Adipose tissue (tissue), 3 donors: ENCODE results near the gene CCT4. TPM values are rescaled to one million over a fixed set of nuclear protein-coding genes. Genes with fewer than 3 reads are reported as not detected.
A peak's percentile ranks its signal among the peaks of the same experiment; 100 is the strongest.
"Not testable (repeated sequence)": the region's sequence is repeated elsewhere in the genome, so short reads cannot be mapped to it uniquely, and the experiment has no call there.

Source experiments
- H3K27ac ChIP-seq: one replicate; pipeline ENCODE4 v1.5.1; 2013; ENCODE audit warnings: low read depth, low read length
- WGBS, 3 donors: extraction: QIAGEN DNeasy Blood & Tissue Kit; methylation state at CpG; one replicate each; pipeline ENCODE4 v1.1.7; 2013; 5-methylcytosine and 5-hydroxymethylcytosine counted together
- polyA plus RNA-seq, 3 donors: library from polyadenylated mRNA; stranded (reverse); fragments of 200-250 nt; gene quantifications; one replicate each; pipeline ENCODE4 v1.2.3, GENCODE V29; 2013
- donor health status: healthy with polysubstance abuse.
- donor health status: Bipolar disorder and iron deficiency.
- donor health status: healthy.

The CCT4 gene, protein sequence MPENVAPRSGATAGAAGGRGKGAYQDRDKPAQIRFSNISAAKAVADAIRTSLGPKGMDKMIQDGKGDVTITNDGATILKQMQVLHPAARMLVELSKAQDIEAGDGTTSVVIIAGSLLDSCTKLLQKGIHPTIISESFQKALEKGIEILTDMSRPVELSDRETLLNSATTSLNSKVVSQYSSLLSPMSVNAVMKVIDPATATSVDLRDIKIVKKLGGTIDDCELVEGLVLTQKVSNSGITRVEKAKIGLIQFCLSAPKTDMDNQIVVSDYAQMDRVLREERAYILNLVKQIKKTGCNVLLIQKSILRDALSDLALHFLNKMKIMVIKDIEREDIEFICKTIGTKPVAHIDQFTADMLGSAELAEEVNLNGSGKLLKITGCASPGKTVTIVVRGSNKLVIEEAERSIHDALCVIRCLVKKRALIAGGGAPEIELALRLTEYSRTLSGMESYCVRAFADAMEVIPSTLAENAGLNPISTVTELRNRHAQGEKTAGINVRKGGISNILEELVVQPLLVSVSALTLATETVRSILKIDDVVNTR
- 10 to 100 TPM; 66.6 to 86.2 (median 78.4) TPM for polyA plus RNA-seq

DNA sequence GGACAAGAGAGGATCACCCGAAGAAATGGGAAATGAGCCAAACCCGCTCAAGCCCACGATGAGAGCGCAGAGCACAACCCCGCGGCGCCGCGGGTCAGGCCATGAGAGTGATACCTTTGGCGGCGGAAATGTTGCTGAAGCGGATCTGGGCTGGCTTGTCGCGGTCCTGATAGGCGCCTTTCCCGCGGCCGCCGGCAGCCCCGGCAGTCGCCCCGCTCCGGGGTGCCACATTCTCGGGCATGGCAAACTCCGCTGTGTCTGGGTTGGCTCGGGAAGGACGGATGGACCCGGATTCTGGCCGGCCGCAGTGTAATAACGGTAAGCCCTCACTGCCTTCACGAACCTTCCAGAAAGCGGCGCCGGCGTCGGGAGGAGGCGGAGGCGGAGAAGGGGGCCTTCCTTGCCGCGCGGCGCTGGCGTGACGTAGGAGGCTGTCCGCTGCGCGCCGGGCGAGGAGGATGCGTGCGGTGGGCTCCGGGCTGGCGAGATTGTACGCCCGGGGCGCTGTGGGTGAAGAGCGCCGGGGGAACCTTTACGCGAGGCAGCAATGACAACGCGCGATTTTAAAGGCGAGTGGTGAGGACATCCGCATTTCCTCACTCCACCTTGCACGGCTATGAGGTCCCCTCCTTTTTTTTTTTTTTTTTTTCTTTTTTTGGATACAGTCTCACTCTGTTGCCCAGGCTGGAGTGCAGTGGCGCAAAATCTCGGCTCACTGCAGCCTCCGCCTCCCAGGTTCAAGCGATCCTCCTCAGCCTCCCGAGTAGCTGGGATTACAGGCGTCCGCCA lies at the start of gene CCT4:
TSS of gene CCT4 (minus strand) at position 390 of the 789 bp plus-strand sequence. CDS start at position 241, 149 bp downstream.
- H3K27ac ChIP-seq: peak within 1 kb of the TSS; percentile 93
- WGBS, 3 donors: 1% methylated on average over 74 of the region's 74 CpGs

DNA sequence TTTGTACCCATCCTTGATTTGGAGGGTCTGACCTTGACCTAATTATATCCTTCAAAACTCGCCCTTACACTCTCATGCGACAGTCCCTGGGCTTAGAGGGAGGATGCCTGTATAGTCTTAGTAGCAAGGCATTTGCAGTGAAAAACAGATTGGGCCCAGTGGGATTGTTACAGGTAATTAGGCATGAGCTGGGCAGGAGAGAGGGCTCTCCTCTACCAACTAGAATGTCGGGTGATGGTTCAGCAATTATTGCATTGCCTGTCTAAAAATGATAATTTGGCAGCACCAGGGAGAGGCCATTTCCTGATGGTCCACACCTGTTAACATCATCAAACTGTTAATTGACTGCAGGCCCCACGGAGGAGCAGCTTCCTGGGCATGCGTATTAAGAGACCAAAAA lies 49.4 kb upstream of the CCT4 start:
- WGBS, 3 donors: 62 to 88% (median 64%) methylated on average over 5 of the region's 5 CpGs
- H3K27ac ChIP-seq: no peak overlapping the region

DNA sequence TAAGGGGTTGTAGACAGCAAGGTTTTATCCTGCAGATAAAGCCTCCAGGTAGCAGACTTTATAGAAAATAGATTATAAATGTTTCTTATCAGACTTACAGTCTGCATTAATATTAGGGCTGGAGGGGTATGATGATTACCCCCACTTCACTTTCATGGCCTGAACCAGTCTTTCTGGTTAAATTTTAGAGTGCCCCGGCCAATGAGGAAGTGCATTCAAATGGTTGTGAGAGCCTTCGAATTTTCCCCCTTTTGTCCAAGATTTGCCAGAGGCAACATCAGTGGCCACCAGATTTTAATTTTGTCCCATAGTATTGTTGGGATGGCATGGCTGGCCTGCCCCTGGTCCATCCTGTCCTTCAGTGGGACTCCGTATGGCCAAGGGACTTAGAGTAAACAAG lies 48.6 kb upstream of the CCT4 start:
- H3K27ac ChIP-seq: no peak overlapping the region
- 78 to 86% (median 84%) methylated on average over 3 of the region's 3 CpGs for WGBS, 3 donors

DNA sequence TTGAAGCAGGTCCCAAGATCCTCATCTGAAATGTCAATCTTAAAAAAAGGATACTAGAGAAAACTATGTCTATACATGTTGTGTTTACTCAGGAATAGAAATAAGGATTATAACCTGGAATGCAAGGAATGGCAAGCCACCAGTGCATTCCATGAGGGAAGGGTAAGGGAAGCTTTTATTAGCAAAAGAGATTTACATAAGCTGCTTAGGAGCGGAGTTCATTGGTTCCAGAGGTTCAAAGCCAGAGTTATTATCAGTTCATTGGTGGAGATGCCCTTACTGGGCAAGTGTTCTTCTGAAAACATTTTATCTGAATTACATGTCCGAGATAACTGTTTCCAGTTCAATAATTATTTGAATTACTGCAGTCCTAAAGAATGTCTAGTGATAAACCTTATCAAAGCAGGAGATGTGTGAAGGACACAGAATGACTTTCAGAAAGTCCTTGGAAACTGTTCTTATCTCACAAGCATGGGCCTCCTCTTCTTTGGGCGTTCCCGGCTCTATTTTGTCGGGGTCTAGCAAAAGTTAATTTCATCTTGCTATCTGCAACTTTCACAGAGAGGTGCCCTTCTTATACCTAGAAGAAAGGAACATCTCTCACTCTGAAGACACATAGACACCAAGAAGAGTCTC lies 40.5 kb upstream of the CCT4 start:
- 68 to 91% (median 82%) methylated on average over 5 of the region's 5 CpGs for WGBS, 3 donors
- no peak overlapping the region for H3K27ac ChIP-seq

DNA sequence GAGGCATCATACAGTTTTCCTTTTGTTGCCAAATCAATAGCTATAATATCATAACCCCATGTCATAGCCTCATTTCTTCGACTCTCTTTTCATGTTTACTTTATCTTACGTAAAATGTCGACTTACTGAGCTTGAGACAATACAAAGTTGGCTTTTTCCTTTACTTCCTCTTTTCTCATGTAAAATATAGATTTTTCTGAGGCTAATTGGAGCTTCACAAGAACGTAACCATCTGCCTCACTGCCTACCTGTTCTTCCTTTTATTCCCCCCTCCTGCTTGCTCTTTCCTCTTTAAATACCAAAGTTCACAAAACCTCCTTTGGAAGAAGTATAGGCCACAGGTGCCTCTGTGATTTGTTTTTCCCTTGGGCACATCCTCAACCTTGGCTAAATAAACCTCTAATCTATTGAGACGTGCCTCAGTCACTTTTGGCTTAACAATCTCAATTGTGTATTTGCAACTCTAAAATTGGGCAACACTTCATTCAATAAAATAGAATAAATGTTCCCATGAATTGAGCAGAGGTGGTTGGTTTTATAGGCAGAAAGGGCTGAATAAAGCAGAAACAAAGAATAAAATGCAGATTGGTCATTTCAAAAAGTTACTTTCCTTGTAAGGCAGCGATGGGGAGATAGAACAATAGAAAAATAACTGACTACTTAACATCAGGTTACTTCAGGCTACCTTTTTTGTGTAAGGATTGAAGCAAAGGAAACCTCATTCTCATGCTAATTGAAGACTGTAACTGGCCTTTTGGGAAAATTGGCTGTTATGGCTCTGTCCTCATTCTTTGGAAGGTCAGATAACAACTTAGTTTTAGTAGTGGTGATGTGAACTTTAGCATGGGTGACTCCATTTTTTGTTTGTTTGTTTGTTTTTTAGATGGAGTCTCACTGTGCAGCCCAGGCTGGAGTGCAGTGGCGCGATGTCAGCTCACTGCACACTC lies 38.3 kb upstream of the CCT4 start:
- WGBS, 3 donors: 75 to 80% (median 78%) methylated on average over 8 of the region's 8 CpGs
- H3K27ac ChIP-seq: no peak overlapping the region

DNA sequence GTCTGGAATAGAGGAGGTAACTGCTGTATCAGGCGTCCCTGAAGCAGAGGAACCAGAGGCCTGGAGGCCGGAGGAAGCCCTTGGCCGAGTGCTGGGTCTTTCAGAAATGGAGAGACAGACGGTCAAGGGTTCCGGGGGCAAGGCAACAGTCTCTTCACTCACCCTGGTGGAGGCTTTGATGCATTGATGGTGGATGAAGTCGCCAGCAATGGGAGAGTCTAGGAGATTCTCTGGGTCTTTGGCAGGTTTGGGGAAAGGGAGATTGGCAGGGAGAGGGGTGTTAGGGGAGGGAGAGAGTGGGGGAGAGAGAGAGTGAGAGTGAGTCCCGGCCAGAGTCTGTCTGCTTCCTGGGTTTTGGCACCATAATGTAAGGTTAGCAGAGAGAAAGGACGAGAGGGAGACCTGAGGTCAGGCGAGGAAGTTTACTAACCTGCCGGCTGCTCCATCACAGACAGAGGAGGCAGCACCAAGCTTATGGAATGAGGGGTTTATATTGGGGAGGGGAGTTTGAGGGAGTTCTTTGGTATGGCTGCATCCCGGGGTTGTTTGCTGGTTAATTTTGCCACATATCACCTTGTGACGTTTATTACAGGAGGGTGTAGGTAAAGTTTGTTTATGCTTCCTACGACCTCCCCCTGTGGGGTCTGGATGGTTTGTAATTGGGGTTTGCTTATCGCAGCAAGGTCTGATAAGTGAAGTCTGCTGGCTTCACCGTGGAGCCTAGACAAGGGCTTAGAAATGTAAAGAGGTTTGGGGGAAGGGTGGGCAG lies 36.6 kb upstream of the CCT4 start:
- H3K27ac ChIP-seq: no peak overlapping the region
- WGBS, 3 donors: 84 to 89% (median 87%) methylated on average over 15 of the region's 15 CpGs

DNA sequence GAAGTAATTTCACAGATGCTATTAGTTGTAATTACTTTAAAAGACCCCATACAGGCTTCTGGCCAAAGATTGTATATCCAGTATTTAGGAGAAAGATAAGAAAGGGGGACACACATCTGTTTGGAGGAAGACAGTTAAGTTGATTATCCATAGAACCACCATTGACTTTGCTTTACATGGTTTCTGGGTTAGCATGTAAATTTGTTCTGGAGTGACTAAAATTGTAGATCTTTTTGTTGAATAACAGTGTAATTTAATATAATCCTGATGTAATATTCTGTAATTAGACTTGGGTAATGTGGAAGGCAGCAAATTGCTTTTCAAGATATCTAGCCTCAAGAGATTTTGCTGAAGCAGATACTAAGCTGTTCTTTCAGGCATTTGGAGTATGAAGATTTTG lies 34.3 kb upstream of the CCT4 start:
- H3K27ac ChIP-seq: no peak overlapping the region

DNA sequence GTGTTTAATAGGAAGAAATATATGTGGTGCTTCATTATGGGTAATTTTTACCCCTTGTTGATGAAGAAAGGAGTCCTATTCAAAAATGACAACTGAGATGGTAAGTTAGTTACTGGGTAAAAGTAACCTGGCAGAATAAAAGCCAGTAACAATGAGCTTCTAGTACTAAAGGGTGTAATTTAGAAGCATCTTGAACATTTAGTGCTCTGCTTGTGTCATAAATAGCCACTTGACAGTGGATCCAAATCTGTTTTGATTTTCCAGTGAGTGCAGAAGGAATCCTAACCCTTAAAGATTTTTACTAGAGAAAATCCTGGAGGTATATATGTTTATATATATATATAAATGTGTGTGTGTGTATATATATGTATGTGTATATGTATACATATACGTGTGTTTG lies 32.1 kb upstream of the CCT4 start:
- 84 to 93% (median 85%) methylated on average over 1 of the region's 1 CpG for WGBS, 3 donors

DNA sequence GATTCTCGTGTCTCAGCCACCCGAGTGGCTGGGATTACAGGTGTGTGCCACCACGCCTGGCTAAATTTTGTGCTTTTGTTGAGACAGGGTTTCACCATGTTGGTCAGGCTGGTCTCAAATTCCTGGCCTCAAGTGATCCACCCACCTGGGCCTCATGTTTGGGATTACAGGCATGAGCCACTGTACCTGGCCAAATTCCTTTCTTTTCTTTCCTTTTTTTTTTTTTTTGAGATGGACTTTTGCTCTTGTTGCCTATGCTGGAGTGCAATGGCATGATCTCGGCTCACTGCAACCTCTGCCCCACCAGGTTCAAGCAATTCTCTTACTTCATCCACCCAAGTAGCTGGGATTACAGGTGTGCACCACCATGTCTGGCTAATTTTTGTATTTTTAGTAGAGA lies 26.3 kb upstream of the CCT4 start:
- H3K27ac ChIP-seq: not testable (repeated sequence)
- WGBS, 3 donors: 96 to 100% (median 97%) methylated on average over 4 of the region's 4 CpGs

More for the DNA sequence above, 32.1 kb upstream of the CCT4 start:
- no peak overlapping the region for H3K27ac ChIP-seq

DNA sequence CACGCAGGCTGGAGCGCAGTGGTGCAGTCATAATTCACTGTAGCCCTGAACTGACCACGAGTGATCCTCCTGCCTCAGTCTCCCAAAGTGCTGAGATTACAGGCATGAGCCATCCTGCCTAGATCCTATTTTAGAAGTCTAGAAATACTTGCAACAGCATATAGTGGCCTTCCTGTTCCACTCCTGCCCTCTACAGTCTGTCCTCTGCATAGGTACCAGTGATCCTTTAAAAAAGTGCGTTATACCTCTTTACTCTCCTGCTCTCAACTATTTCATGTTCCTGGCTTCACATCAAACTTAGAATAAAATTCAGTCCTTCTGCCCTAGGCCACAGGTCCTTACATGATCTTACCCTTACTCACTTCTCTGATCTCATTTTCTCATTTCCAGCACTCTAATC lies 23.1 kb upstream of the CCT4 start:
- WGBS, 3 donors: 92 to 97% (median 96%) methylated on average over 4 of the region's 4 CpGs

DNA sequence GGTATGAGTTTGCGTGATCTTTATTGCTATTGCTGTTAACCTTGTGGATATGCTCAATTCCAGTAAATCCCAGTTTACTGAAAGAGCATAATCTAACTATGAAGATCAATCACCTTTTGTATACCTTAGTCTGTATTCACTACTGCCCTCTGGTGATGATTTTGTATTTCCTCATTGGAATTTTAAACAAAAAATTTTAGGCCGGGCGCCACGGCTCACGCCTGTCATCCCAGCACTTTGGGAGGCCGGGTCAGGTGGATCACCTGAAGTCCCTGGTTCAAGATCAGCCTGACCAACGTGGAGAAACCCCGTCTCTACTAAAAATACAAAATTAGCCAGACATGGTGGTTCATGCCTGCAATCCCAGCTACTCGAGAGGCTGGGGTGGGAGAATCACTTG lies 22.1 kb upstream of the CCT4 start:
- 63 to 83% (median 80%) methylated on average over 9 of the region's 9 CpGs for WGBS, 3 donors
- H3K27ac ChIP-seq: no peak overlapping the region

More for the DNA sequence above, 23.1 kb upstream of the CCT4 start:
- no peak overlapping the region for H3K27ac ChIP-seq

DNA sequence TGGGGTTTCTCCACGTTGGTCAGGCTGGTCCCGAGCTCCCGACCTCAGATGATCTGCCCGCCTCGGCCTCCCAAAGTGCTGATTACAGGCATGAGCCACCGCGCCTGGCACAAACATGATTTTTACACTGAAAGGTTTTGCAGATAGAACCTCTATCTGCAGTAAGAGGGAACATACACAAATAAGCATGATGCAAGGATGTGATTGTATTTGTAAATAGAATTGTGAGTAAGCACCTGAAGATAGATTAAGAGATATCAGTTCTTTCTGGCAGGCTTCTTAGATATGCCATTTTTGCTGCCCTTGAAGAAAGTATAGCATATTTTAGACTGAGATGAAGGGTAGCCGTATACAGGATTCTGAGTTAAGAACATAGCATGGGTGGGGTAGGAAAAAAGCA lies 20.7 kb upstream of the CCT4 start:
- H3K27ac ChIP-seq: no peak overlapping the region
- 85 to 92% (median 90%) methylated on average over 8 of the region's 8 CpGs for WGBS, 3 donors

DNA sequence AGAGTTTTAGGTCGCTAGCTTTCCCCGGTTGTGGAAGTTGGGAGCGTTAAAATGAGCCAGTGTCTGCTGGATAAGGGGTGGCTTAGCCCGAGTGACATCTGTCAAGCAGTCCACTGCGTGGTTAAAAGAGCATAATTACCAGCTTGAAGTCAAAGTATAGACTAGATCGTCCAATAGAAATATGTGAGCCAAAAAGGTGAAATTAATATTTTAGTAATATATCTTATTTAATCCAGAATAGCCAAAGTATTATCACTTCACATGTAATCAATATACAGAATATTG lies 17.7 kb upstream of the CCT4 start:
- 1% methylated on average over 6 of the region's 6 CpGs for WGBS, 3 donors
- no peak overlapping the region for H3K27ac ChIP-seq

DNA sequence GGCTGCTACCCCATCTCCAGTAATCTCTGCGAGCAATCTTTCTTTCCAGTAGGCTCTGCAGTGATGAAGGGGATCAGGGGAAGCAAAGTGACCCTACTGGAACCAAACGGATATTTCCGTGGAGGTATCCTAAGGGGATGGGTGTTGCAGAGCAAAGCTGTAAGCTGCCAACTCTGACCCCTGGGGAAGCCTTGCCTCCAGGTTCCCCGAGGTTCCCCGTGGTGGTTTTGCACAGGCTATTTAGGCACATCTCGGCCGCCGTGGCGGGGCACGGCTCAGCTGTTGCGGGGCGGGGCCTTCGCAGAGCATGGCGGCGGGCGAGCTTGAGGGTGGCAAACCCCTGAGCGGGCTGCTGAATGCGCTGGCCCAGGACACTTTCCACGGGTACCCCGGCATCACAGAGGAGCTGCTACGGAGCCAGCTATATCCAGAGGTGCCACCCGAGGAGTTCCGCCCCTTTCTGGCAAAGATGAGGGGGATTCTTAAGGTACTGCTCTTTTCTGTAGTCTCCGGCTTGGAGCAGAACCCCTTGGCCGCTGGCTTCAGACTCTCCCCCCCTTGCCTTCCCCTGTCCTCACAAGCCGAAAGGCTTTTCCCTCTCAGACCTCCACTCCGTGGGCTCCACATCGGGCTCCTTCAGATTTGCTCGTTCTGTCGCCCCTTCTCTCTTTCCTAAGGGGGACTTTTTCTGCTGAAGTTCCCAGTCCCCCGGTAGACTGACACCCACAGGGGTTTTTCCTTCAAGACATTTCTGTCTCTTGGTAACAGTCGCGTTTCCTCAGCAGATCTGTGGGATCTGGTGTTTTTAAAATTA lies 17.1 kb upstream of the CCT4 start, which contains the start of gene COMMD1:
TSS of gene COMMD1 (plus strand) at position 303 of the 814 bp plus-strand sequence. CDS start at position 308, 5 bp downstream.
- no peak within 1 kb of the TSS for H3K27ac ChIP-seq
- 1% methylated on average over 33 of the region's 33 CpGs for WGBS, 3 donors

DNA sequence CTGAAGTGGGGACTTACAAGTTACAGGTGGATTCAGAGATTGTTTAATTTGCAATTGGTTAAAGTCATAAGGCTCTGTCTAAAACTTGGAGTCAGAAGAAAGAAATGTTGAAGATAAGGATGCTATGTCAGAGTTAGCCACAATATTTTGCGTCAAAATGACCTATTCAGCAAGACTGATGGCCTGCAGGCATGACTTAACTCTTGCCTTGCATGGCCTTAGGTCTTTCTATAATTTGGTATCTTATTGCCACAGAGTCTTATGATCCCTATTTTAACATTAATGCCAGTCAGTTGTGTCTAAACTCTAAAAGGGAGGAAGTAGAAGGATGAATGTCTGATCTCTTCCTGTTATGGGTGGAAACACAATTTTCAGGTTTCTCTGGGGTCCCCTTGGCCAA lies 11.8 kb upstream of the CCT4 start:
- H3K27ac ChIP-seq: no peak overlapping the region
- 54 to 73% (median 67%) methylated on average over 1 of the region's 1 CpG for WGBS, 3 donors

DNA sequence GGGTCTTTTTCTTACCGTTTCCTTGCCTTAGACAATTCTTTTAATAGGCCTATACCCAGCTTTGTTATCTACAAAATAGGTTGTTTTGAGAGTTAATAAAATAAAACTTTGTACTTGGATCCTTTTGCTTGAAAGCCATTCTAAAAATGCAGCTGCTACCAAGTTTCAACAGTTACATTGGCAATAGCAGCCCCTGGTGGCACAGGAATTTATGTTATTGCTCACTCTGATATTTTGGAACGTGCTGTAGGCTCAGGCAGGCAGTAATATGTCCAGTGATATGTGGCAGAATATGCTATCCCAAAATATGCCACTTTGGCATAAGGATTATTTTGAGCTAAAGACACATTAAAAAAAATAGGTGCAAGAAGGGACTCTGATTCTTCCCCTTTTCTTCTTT lies 10.4 kb upstream of the CCT4 start:
- WGBS, 3 donors: 8 to 52% (median 48%) methylated on average over 2 of the region's 2 CpGs
- no peak overlapping the region for H3K27ac ChIP-seq
